Duodenal mucosa (tissue), 2 donors: ENCODE results near the gene PPFIA2.

Source experiments
- H3K27ac ChIP-seq: one replicate; pipeline ENCODE4 v1.7.0; 2013; ENCODE audit warnings: low read depth, low read length
- H3K27me3 ChIP-seq, 2 donors: one replicate each; pipeline ENCODE4 v1.7.0; 2013; ENCODE audit warnings: low read length in 2 of 2, control low read depth in 1 of 2; ENCODE audit not compliant: insufficient read depth in 2 of 2, control insufficient read depth in 1 of 2
- H3K36me3 ChIP-seq, 2 donors: one replicate each; pipeline ENCODE4 v1.7.0; 2013; ENCODE audit warnings: low read length in 2 of 2, control low read depth in 1 of 2; ENCODE audit not compliant: insufficient read depth in 2 of 2, control insufficient read depth in 1 of 2
- H3K4me1 ChIP-seq, 2 donors: one replicate each; pipeline ENCODE4 v1.7.0; 2013; ENCODE audit warnings: low read length in 2 of 2, control low read depth in 1 of 2; ENCODE audit not compliant: insufficient read depth in 2 of 2, control insufficient read depth in 1 of 2
- H3K4me3 ChIP-seq, 2 donors: one replicate each; pipeline ENCODE4 v1.7.0; 2013; ENCODE audit warnings: low read length in 2 of 2, low read depth in 1 of 2
- H3K9ac ChIP-seq, 2 donors: one replicate each; pipeline ENCODE4 v1.7.0; 2013; ENCODE audit warnings: low read length in 2 of 2, low read depth in 1 of 2
- H3K9me3 ChIP-seq, 2 donors: one replicate each; pipeline ENCODE4 v1.7.0; 2013; ENCODE audit warnings: low read length in 2 of 2, control low read depth in 1 of 2; ENCODE audit not compliant: control insufficient read depth in 1 of 2

PPFIA2 gene

DNA sequence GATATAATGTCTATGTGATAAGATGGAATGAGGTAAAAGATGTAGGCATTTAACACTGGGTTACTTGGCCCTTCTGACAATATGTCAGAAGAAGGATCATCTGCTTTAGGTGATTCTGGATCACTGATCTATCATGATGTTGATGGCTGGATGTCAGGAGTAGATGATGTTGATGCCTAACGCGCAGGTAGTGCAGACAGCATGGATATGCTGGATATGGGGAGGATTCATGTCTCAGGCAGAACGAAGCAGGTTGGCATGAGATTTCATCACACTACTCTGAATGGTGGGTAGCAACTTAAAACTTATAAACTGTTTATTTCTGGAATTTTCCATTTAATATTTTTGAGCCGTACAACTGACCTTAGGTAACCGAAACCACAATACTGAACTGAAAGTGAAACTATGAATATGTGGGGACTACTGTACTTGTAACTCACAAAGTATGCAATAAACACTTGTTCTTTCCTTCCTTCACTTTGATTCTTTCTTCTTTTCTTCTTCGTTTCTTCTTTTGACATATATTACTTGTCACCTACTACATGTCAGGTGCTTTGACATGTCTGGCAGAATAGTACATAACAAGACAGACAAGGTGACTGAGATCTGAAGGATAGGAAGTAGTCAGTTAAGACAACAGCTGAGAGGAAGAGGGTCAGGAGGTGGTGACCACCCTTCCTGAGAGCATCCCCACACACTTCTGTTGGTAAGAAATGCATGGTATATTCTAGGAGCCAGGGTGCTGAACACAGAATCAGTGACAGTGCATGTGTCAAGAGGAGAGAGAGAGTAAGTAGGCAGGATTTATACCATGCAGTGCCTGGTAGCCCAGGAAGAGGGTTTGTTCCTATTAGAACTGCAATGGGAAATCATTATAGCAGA, 238.8 kb downstream of the PPFIA2 start:
- Histone ChIP-seq H3K9me3 (no peaks in the 10 kb centered on the region), H3K4me3 (peak overlapping the region; percentile 3 to 41), H3K27ac (no peak overlapping the region)

DNA sequence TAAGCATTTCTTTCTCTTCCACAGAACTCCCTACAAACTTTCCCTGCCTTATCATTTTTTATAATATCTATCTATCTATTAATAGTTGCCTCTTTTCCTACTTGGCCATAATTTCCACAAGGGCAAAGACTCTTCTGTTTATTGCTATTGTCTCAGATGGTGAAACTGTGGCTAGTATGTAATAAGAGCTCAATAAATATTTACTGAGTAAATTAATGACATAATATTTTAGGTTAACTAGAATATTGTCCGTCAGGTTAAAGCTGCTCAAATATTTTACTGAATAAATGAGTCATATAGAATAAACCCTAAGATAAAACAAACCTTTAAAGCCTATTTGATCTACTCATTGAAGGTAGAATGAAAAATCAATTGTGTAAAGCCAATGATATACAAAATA, 240.5 kb downstream of the PPFIA2 start:
- Histone ChIP-seq H3K4me3 (no peak overlapping the region), H3K27me3 (no peaks in the 10 kb centered on the region), H3K27ac (no peak overlapping the region), H3K4me1 (no peaks in the 10 kb centered on the region), H3K9ac (no peak overlapping the region), H3K36me3 (no peaks in the 10 kb centered on the region), H3K9me3 (no peaks in the 10 kb centered on the region)

More for the DNA sequence above, 238.8 kb downstream of the PPFIA2 start:
- no peaks in the 10 kb centered on the region for H3K27me3 ChIP-seq
- no peak overlapping the region for H3K9ac ChIP-seq
- no peaks in the 10 kb centered on the region for H3K4me1 ChIP-seq
- H3K36me3 ChIP-seq = no peaks in the 10 kb centered on the region

DNA sequence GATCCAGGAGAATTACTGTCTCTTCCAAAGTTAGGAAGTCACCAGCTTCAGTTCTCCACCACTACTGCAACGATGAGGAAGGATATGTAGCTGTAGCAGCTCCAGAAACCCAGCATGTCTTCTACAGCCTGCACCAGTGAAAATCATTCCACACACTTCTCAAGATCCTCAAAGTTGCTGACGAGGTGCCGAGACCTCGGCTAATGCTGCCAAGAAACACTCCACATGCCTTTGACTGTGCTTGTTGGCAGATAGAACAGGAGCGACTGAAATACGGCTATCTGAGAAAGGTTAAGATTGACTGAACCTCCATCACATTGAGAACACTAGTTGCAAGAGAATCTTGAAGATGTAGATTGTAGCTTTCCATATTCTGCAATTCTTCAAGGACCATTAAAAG, 241.9 kb downstream of the PPFIA2 start:
- no peak overlapping the region for H3K27ac ChIP-seq
- H3K4me1 ChIP-seq = no peaks in the 10 kb centered on the region
- H3K36me3 ChIP-seq = no peaks in the 10 kb centered on the region
- H3K9ac ChIP-seq = no peak overlapping the region
- H3K4me3 ChIP-seq = no peak overlapping the region
- H3K27me3 ChIP-seq = no peaks in the 10 kb centered on the region
- no peaks in the 10 kb centered on the region for H3K9me3 ChIP-seq

DNA sequence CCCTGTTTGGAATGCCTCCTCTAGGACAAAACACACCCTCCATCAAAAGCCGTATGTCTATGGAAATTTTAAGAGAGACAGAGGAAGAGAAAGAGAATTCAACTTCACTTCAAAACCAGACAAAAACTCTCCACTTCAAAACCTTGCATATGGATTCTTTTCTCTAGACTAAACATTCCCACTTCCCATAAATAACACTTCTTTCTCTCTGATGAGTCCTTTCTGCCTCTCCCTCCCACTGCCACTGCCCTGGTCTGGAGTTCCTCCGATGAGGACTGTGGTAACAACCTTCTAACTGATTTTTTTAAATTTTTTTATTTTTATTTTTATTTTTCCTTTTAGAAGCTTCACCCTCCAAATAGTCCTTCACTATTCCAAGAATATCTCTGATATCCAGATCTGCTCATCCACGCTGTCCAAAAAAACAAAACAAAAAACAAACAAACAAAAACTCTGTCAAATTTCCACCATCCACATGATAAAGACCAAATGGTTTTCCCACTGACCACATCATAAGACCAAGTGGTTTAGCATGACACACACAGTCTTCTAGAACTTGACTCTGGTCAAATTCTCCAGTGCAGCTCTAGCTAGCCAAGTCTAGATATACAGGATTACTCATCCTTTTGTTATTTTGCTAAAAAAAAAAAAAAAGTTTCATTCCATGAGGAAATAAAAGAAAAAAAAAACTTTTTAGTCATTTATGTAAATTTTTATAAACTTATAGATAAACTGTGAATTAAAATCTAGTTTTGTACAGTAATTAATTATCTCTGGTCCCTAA, 256.0 kb downstream of the PPFIA2 start:
- H3K4me3 ChIP-seq = no peak overlapping the region
- H3K9me3 ChIP-seq = no peaks in the 10 kb centered on the region
- H3K27ac ChIP-seq = no peak overlapping the region

DNA sequence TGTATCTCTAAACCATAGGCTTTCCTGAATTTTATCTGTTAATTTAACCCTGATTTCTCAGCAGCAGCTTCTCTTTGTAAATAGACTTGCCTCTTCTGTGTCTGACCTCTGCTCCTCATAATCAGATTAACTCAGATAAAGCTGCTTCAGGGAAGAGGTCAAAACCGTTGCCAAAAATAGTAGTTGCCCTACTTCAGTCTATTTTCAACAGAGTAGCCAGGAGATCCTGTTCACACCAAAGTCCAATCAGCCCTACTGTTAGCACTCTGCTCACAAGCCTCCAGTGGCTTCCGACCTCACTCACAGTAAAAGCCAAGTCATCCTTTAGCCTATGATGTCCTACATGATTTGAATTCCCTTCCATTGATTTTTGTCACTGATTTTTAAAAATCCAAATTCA, 258.4 kb downstream of the PPFIA2 start:
- H3K36me3 ChIP-seq = no peaks in the 10 kb centered on the region
- H3K4me1 ChIP-seq = no peaks in the 10 kb centered on the region
- H3K27me3 ChIP-seq = no peaks in the 10 kb centered on the region
- H3K9ac ChIP-seq = no peak overlapping the region
- no peak overlapping the region for H3K4me3 ChIP-seq
- H3K9me3 ChIP-seq = no peaks in the 10 kb centered on the region
- no peak overlapping the region for H3K27ac ChIP-seq

More for the DNA sequence above, 256.0 kb downstream of the PPFIA2 start:
- H3K36me3 ChIP-seq = no peaks in the 10 kb centered on the region
- H3K4me1 ChIP-seq = no peaks in the 10 kb centered on the region
- H3K27me3 ChIP-seq = no peaks in the 10 kb centered on the region
- H3K9ac ChIP-seq = no peak overlapping the region

DNA sequence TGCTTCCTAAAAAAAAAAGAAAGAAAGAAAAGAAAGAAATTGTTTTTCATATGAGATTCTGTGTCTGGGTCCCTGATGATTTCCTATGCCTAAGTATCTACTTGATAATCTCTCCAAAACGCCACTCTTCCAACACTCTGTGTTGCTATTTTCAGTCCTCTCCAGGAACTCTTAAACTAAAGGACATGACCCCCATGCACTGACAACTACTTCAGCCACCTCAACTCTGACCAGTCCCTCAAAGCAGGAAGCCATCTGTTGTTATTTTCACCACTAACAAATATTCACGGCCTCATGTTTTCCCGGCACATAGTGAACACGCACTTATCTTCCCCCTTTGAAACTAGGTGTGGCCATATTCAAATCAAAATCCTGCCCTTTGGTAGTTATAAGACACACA, 259.3 kb downstream of the PPFIA2 start:
- no peak overlapping the region for H3K9ac ChIP-seq
- H3K27me3 ChIP-seq = no peaks in the 10 kb centered on the region
- no peak overlapping the region for H3K27ac ChIP-seq
- H3K9me3 ChIP-seq = no peaks in the 10 kb centered on the region
- H3K36me3 ChIP-seq = no peaks in the 10 kb centered on the region
- H3K4me3 ChIP-seq = no peak overlapping the region
- no peaks in the 10 kb centered on the region for H3K4me1 ChIP-seq

DNA sequence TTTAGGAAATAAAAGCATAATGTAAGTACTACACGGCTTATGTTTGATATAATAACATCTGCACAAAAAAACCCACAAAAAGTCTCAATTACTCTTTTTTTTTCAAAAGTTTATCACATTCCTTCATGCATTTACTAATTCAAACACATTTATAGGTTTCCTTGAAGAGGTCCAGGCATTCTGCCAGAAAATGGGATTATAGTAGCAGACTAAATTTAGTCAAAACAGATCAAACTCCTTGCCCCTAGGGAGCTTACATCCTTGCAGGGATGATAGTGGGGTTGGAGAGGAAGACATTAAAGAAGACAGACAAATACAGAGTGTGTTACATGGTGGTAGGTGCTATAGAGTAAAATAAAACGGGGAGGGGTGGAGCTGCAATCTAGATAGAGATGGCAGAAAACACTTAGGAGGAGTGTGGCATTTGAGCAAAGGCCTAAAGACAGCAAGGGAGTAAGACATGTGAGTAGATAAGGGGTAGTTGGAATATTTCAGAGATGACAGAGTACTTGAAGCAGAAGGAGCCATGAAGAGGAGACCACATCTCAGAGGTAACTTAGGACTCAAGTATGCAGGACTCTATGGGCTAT, 266.9 kb downstream of the PPFIA2 start:
- no peak overlapping the region for H3K4me3 ChIP-seq
- no peaks in the 10 kb centered on the region for H3K27me3 ChIP-seq
- no peak overlapping the region for H3K9ac ChIP-seq
- no peaks in the 10 kb centered on the region for H3K4me1 ChIP-seq
- H3K9me3 ChIP-seq = no peaks in the 10 kb centered on the region
- no peaks in the 10 kb centered on the region for H3K36me3 ChIP-seq
- H3K27ac ChIP-seq = no peak overlapping the region

DNA sequence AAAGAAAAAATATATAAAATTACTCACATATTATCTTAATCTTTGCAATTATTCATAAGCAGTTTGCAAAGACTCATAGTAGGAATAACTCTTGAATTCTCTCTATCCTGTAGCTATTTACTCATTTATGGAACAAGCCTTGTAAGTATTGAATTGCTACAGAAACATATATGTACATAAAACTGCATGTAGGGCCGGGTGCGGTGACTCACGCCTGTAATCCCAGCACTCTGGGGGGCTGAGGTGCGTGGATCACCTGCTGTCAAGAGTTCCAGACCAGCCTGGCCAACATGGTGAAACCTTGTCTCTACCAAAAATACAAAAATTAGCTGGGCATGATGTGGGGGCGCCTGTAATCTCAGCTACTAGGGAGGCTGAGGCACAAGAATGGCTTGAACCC, 286.2 kb downstream of the PPFIA2 start:
- H3K36me3 ChIP-seq = no peaks in the 10 kb centered on the region
- H3K4me3 ChIP-seq = no peak overlapping the region
- H3K27me3 ChIP-seq = no peaks in the 10 kb centered on the region
- no peak overlapping the region for H3K27ac ChIP-seq
- H3K4me1 ChIP-seq = no peaks in the 10 kb centered on the region
- H3K9ac ChIP-seq = no peak overlapping the region
- H3K9me3 ChIP-seq = no peaks in the 10 kb centered on the region

DNA sequence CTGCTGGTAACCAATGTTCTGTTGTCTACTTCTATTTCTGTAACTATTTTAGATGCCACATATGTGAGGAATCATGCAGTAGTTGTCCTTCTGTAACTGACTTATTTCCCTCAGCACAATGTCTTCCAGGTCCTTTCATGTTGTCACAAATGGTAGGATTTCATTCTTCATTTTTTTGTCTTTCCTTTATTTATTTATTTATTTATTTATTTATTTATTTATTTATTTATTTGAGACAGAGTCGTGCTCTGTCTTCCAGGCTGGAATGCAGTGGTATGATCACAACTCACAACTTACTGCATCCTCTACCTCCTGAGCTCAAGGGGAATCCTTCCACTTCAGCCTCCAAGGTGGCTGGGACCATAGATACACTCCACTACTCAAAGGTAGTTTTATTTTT, 288.2 kb downstream of the PPFIA2 start:
- Histone ChIP-seq H3K4me1 (no peaks in the 10 kb centered on the region), H3K27me3 (no peaks in the 10 kb centered on the region), H3K27ac (no peak overlapping the region), H3K9me3 (no peaks in the 10 kb centered on the region), H3K36me3 (no peaks in the 10 kb centered on the region), H3K4me3 (no peak overlapping the region), H3K9ac (no peak overlapping the region)

DNA sequence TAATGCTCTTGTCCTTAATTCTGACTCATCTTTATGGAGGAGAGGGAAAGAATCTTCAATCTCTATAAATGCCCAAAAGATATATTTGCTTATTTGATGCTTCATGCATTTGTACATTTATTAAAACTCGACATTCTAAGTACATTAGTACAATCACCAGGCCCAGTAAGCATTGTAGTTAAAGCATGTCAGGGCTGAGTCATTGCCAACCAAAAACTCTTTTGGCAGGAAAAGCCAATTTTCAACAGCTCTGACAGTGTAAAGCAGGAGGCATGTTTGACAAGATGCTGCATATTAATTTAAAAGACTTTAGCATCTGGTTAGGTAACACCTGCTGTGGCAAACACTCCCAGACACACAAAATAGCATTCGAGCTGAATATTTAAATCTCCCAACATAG, 290.9 kb downstream of the PPFIA2 start:
- Histone ChIP-seq H3K27me3 (no peaks in the 10 kb centered on the region), H3K4me3 (no peak overlapping the region), H3K36me3 (no peaks in the 10 kb centered on the region), H3K9me3 (no peaks in the 10 kb centered on the region), H3K27ac (no peak overlapping the region), H3K9ac (no peak overlapping the region), H3K4me1 (no peaks in the 10 kb centered on the region)
